GM12878 (cell line): ENCODE measurements around the gene PTPRH. TPM values are rescaled to one million over a fixed set of nuclear protein-coding genes. Genes with fewer than 3 reads are reported as not detected.

Experiments used
- ATAC-seq: fragments of 200-7000 bp; cut with Tn5 transposase; 3 replicates; pipeline ENCODE4 v1.9.1; 2020; ENCODE audit warnings: mild to moderate bottlenecking, moderate library complexity
- BruUV-seq: library from RNA; stranded (reverse); fragments of 400-500 nt; replicated peaks from 2 replicates; lab custom pipeline; 2021; lab: Mats Ljungman, UMichigan
- CTCF ChIA-PET: fragments of 300-600 bp; sonication (Branson Sonifier 250); formaldehyde crosslinking; extraction: SDS; loops from one replicate; lab custom pipeline; 2021; ENCODE audit warnings: inconsistent platforms; lab: Yijun Ruan, JAX
- POLR2A ChIA-PET: fragments of 350-600 bp; formaldehyde crosslinking; extraction: SDS; loops from one replicate; lab custom pipeline; 2021; ENCODE audit warnings: inconsistent platforms; lab: Charles Lee
- RAD21 ChIA-PET: fragments of 300-600 bp; sonication (Branson Sonifier 250); formaldehyde crosslinking; loops from one replicate; lab custom pipeline; 2023; ENCODE audit warnings: antibody characterized with exemption; ENCODE audit not compliant: unreplicated experiment; lab: Charles Lee
- SMC1A ChIA-PET: fragments of 300-600 bp; sonication (Branson Sonifier 250); formaldehyde crosslinking; loops from one replicate; lab custom pipeline; 2023; ENCODE audit not compliant: unreplicated experiment, uncharacterized antibody; lab: Charles Lee
- DNase-seq: peaks from one replicate; pipeline ENCODE4 v3.0.0-alpha.2; 2011; ENCODE audit warnings: low read depth, low spot score
- FAIRE-seq: peaks from 3 replicates; lab custom pipeline; 2011; peaks lifted over from hg19 to GRCh38; lab: Jason Lieb, UNC
- H2AFZ ChIP-seq: 2 replicates; pipeline ENCODE4 v1.6.0; 2011; ENCODE audit warnings: low read depth, low read length, control low read depth; ENCODE audit not compliant: control insufficient read depth
- H3K27ac ChIP-seq: 2 replicates; pipeline ENCODE4 v1.5.1; 2011; ENCODE audit warnings: control low read depth; ENCODE audit not compliant: control insufficient read depth, insufficient read depth
- H3K27me3 ChIP-seq, 2 experiments: replicated peaks in 1 of 2; 2 replicates each; pipeline versions ENCODE4 v1.6.0 to v1.6.1; 2011; ENCODE audit warnings: low read length in 1 of 2; ENCODE audit not compliant: control insufficient read depth in 2 of 2, insufficient read depth in 2 of 2
- H3K36me3 ChIP-seq, 2 experiments: 2 replicates each; pipeline ENCODE4 v1.5.1; 2011; ENCODE audit warnings: low read length in 1 of 2; ENCODE audit not compliant: control insufficient read depth in 2 of 2, insufficient read depth in 2 of 2
- H3K4me1 ChIP-seq: 2 replicates; pipeline ENCODE4 v1.6.1; 2011; ENCODE audit warnings: mild to moderate bottlenecking, low read length, moderate library complexity, mixed read lengths; ENCODE audit not compliant: control insufficient read depth, insufficient read depth
- H3K4me2 ChIP-seq: 2 replicates; pipeline ENCODE4 v1.6.0; 2011; ENCODE audit warnings: control low read depth; ENCODE audit not compliant: control insufficient read depth, insufficient read depth
- H3K4me3 ChIP-seq: fragments of 200-600 bp; sonication (generic); 2 replicates; pipeline ENCODE4 v1.5.1; 2016
- H3K79me2 ChIP-seq: 2 replicates; pipeline ENCODE4 v1.6.0; 2011; ENCODE audit warnings: low read length; ENCODE audit not compliant: control insufficient read depth, insufficient read depth
- H3K9ac ChIP-seq: 2 replicates; pipeline ENCODE4 v1.8.0; 2011; ENCODE audit warnings: low read length, control low read depth, mixed read lengths; ENCODE audit not compliant: control insufficient read depth, insufficient read depth
- H3K9me3 ChIP-seq: replicated peaks from 3 replicates; pipeline ENCODE4 v1.5.1; 2011; ENCODE audit warnings: mild to moderate bottlenecking, low read length; ENCODE audit not compliant: control insufficient read depth, insufficient read depth
- H4K20me1 ChIP-seq: 2 replicates; pipeline ENCODE4 v1.6.0; 2011; ENCODE audit not compliant: control insufficient read depth, insufficient read depth
- ATF7 ChIP-seq: fragments of 450-650 bp; IDR thresholded peaks from 2 replicates; pipeline ENCODE4 v1.6.1; 2016; ENCODE audit warnings: low read depth, mild to moderate bottlenecking
- EP300 ChIP-seq, 2 experiments: fragments of 150-350 bp in 1 of 2; IDR thresholded peaks; 2 replicates each; pipeline ENCODE4 v1.6.1; 2011 to 2012; ENCODE audit warnings: low read depth in 2 of 2, low read length in 2 of 2, borderline replicate concordance in 1 of 2, improper control_type of control experiment in 1 of 2, inconsistent platforms in 1 of 2; ENCODE audit not compliant: control insufficient read depth in 1 of 2
- MTA2 ChIP-seq: fragments of 450-650 bp; IDR thresholded peaks from 2 replicates; pipeline ENCODE4 v1.6.1; 2016; ENCODE audit warnings: low read depth, mild to moderate bottlenecking, moderate library complexity
- MXI1 ChIP-seq: fragments of 150-350 bp; IDR thresholded peaks from 2 replicates; pipeline ENCODE4 v1.6.1; 2011; ENCODE audit warnings: low read depth, mild to moderate bottlenecking, inconsistent platforms, low read length, improper control_type of control experiment
- RCOR1 ChIP-seq: conservative IDR thresholded peaks from 2 replicates; pipeline ENCODE4 v1.6.1; 2012; ENCODE audit warnings: low read depth, low read length, improper control_type of control experiment
- SP1 ChIP-seq: IDR thresholded peaks from one replicate; pipeline ENCODE4 v1.6.1; 2011; ENCODE audit warnings: low read depth, low read length
- SUPT20H ChIP-seq: IDR thresholded peaks from 2 replicates; pipeline ENCODE4 v1.6.1; 2011; ENCODE audit warnings: low read depth, mild to moderate bottlenecking, low read length, moderate library complexity, borderline replicate concordance; ENCODE audit not compliant: control insufficient read depth
- TCF7 ChIP-seq: IDR thresholded peaks from 2 replicates; pipeline ENCODE4 v1.6.1; 2014; ENCODE audit warnings: antibody characterized with exemption, borderline replicate concordance
- YBX1 ChIP-seq: fragments of 450-650 bp; IDR thresholded peaks from 2 replicates; pipeline ENCODE4 v1.6.1; 2016; ENCODE audit warnings: antibody characterized with exemption
- ZNF592 ChIP-seq: fragments of 450-650 bp; IDR thresholded peaks from 2 replicates; pipeline ENCODE4 v1.6.1; 2017; ENCODE audit warnings: mild to moderate bottlenecking, moderate library complexity
- ZSCAN29 ChIP-seq: fragments of 450-650 bp; IDR thresholded peaks from 2 replicates; pipeline ENCODE4 v1.6.1; 2017; ENCODE audit warnings: mild to moderate bottlenecking, moderate library complexity
- WGBS: methylation state at CpG from one replicate; pipeline ENCODE4 v1.1.6; 2016; ENCODE audit warnings: low lambda C conversion rate; ENCODE audit not compliant: insufficient replicate concordance, insufficient coverage; ENCODE audit errors: missing lambda C conversion rate; 5-methylcytosine and 5-hydroxymethylcytosine counted together
- in situ Hi-C: fragments of 300-500 bp; cut with MboI; formaldehyde crosslinking; loops from 9 replicates; pipeline ENCODE4 v1.14.3; 2018; ENCODE audit warnings: mixed read lengths
- intact Hi-C: fragments of 100-400 bp; cut with micrococcal nuclease; formaldehyde crosslinking; loops from one replicate; pipeline ENCODE4 v1.14.2; 2022; ENCODE audit not compliant: unreplicated experiment
- polyA plus RNA-seq, 11 experiments: library from polyadenylated mRNA; depleted of rRNA in 4 of 11; unstranded in 6 of 11; stranded (reverse) in 5 of 11; fragments of >200 nt; fragmentation: Nextera tagmentation in 4 of 11; fragmentation: Illumina TruSeq in 1 of 11; extraction: Ambion mirVana in 4 of 11; extraction: Trizol in 1 of 11; gene quantifications; 1 replicate in 1 of 11; 2 replicates in 10 of 11; pipeline versions ENCODE4 v1.2.1 to v1.2.3, GENCODE V29; 2011 to 2016; ENCODE audit warnings: inconsistent platforms in 2 of 11, missing spikeins in 2 of 11, low read depth in 1 of 11
- total RNA-seq, 4 experiments: library from RNA; depleted of rRNA in 3 of 4; stranded (reverse); fragments of >200 nt in 3 of 4; fragmentation: Illumina TruSeq in 1 of 4; extraction: Trizol in 1 of 4; gene quantifications; 2 replicates each; pipeline versions ENCODE4 v1.2.1 to v1.2.3, GENCODE V29; 2013 to 2021
- TF ChIP-seq, protein P1 (sequence below): IDR thresholded peaks from 2 replicates; pipeline ENCODE4 v1.6.1; 2012; ENCODE audit warnings: mild to moderate bottlenecking, low read depth, low read length
- TF ChIP-seq, protein P2 (sequence below), 3 experiments: IDR thresholded peaks in 2 of 3; conservative IDR thresholded peaks in 1 of 3; 2 replicates each; pipeline ENCODE4 v1.5.1; 2011; ENCODE audit warnings: low read depth in 3 of 3, low read length in 3 of 3, mild to moderate bottlenecking in 3 of 3, control low read depth in 2 of 3, moderate library complexity in 2 of 3, inconsistent platforms in 1 of 3, mixed read lengths in 1 of 3; ENCODE audit not compliant: control insufficient read depth in 2 of 3, insufficient read depth in 1 of 3; ENCODE audit errors: extremely low read depth in 1 of 3

PTPRH gene
- total and polyA plus RNA-seq, 10 of the 15 experiments (the other 5 are each of a cell fraction or from before 2014, with no cell fraction given): 0.08 TPM; not detected in 9

DNA sequence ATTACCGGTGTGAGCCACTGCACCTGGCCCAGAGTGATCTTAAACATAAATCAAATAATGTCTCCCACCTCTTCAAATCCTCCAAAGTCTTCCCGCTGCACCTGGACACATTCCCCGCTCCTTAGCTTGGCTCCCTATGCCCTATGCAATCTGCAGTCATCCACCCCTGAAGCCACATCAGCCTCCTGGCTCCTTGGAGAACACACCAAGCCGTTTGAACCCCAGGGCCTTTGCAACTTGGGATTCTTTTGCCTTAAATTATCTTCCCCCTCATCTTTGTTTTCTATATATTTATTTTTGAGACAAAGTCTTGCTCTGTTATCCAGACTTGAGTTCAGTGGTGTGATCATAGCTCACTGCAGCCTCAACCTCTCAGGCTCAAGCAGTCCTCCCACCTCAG lies 40.2 kb downstream of the PTPRH start:
- Histone ChIP-seq H3K27me3 (peaks cover 3 to 7% of the 10 kb centered on the region in 2 experiments; a peak in 1 of 4 replicates), H4K20me1 (no peaks in the 10 kb centered on the region)
- BruUV-seq: no TSS peak
- TF ChIP-seq MTA2 (no peak), ATF7 (no peak), SUPT20H (no peak), ZNF592 (no peak), EP300 (IDR thresholded peaks at IDR 0.05; ENCODE audit: borderline replicate concordance in 1 of 2, control insufficient read depth in 1 of 2, low read depth in 2 of 2, low read length in 2 of 2) (no peak), TCF7 (no peak), MXI1 (no peak), ZSCAN29 (no peak), YBX1 (no peak), RCOR1 (no peak), SP1 (no peak)
- TF ChIP-seq, protein P1, sequence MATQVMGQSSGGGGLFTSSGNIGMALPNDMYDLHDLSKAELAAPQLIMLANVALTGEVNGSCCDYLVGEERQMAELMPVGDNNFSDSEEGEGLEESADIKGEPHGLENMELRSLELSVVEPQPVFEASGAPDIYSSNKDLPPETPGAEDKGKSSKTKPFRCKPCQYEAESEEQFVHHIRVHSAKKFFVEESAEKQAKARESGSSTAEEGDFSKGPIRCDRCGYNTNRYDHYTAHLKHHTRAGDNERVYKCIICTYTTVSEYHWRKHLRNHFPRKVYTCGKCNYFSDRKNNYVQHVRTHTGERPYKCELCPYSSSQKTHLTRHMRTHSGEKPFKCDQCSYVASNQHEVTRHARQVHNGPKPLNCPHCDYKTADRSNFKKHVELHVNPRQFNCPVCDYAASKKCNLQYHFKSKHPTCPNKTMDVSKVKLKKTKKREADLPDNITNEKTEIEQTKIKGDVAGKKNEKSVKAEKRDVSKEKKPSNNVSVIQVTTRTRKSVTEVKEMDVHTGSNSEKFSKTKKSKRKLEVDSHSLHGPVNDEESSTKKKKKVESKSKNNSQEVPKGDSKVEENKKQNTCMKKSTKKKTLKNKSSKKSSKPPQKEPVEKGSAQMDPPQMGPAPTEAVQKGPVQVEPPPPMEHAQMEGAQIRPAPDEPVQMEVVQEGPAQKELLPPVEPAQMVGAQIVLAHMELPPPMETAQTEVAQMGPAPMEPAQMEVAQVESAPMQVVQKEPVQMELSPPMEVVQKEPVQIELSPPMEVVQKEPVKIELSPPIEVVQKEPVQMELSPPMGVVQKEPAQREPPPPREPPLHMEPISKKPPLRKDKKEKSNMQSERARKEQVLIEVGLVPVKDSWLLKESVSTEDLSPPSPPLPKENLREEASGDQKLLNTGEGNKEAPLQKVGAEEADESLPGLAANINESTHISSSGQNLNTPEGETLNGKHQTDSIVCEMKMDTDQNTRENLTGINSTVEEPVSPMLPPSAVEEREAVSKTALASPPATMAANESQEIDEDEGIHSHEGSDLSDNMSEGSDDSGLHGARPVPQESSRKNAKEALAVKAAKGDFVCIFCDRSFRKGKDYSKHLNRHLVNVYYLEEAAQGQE: no peak
- TF ChIP-seq, protein P2, sequence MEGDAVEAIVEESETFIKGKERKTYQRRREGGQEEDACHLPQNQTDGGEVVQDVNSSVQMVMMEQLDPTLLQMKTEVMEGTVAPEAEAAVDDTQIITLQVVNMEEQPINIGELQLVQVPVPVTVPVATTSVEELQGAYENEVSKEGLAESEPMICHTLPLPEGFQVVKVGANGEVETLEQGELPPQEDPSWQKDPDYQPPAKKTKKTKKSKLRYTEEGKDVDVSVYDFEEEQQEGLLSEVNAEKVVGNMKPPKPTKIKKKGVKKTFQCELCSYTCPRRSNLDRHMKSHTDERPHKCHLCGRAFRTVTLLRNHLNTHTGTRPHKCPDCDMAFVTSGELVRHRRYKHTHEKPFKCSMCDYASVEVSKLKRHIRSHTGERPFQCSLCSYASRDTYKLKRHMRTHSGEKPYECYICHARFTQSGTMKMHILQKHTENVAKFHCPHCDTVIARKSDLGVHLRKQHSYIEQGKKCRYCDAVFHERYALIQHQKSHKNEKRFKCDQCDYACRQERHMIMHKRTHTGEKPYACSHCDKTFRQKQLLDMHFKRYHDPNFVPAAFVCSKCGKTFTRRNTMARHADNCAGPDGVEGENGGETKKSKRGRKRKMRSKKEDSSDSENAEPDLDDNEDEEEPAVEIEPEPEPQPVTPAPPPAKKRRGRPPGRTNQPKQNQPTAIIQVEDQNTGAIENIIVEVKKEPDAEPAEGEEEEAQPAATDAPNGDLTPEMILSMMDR (IDR thresholded peaks at IDR 0.05 in 2 of 3, conservative IDR thresholded peaks at IDR 0.05 in 1 of 3; ENCODE audit: control insufficient read depth in 2 of 3, extremely low read depth in 1 of 3, insufficient read depth in 1 of 3, low read depth in 3 of 3, low read length in 3 of 3): no peak

More for the DNA sequence above, 40.2 kb downstream of the PTPRH start:
- no peak for FAIRE-seq
- H3K9ac ChIP-seq: no peak overlapping the region
- no peak overlapping the region for H3K4me3 ChIP-seq
- ChIA-PET POLR2A (interaction anchor here (0.7 kb wide), 1 partner anchor 245 kb away, joined by 7 read pairs; no protein-coding TSS in a partner anchor), CTCF (no interaction called here), RAD21 (no interaction called here), SMC1A (no interaction called here)
- no peaks in the 10 kb centered on the region for H3K79me2 ChIP-seq
- intact Hi-C loops: no loop called here
- in situ Hi-C loops: no loop called here
- no peak for ATAC-seq
- no peaks in the 10 kb centered on the region for H3K36me3 ChIP-seq
- H2AFZ ChIP-seq: no peak overlapping the region
- H3K4me1 ChIP-seq: no peaks in the 10 kb centered on the region
- no peak overlapping the region for H3K27ac ChIP-seq
- H3K9me3 ChIP-seq: no peaks in the 10 kb centered on the region
- 37% methylated on average over 4 of the region's 4 CpGs for WGBS
- DNase-seq: no peak
- no peak overlapping the region for H3K4me2 ChIP-seq
